ENCODE measurements around the gene PCDH9.

PCDH9 gene

DNA sequence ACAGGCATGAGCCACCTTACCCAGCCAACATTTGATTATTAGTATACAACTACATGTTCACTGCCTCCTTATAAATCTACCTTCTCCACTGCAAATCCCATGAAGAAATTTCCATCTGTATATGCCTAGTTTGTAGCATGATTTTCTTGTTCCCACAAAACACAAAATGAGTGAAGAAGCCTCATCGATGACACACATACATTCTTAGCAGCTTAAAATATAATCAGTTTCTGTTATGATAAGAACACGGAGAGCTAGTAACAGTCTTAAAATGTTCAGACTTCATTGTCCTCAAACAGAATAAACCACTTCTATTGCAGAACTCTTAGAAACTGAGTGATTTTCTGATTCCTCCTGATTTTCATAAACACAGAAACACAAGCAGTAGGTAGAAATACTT is 740.5 kb downstream of the PCDH9 start:
- Histone ChIP-seq H2AFZ (ENCODE audit: low read length) (no peak overlapping the region), H3F3A (ENCODE audit: low read depth) (no peaks in the 10 kb centered on the region), H3K9me3 (ENCODE audit: insufficient read depth, low read depth, low read length) (no peaks in the 10 kb centered on the region), H3K4me1 (ENCODE audit: insufficient read depth, low read length, poor library complexity, severe bottlenecking) (no peaks in the 10 kb centered on the region), H3K4me2 (ENCODE audit: low read depth, low read length, poor library complexity, severe bottlenecking) (no peak overlapping the region), H4K20me1 (ENCODE audit: insufficient read depth, low read length, poor library complexity, severe bottlenecking) (no peaks in the 10 kb centered on the region), H3K4me3 (ENCODE audit: low read length, poor library complexity, severe bottlenecking) (no peak overlapping the region), H3K9ac (ENCODE audit: low read depth, low read length, poor library complexity, severe bottlenecking) (no peak overlapping the region), H3K36me3 (ENCODE audit: insufficient read depth, low read length) (no peaks in the 10 kb centered on the region), H3K27me3 (ENCODE audit: insufficient read depth, low read length, poor library complexity, severe bottlenecking) (no peaks in the 10 kb centered on the region), H3K9me2 (replicated peaks; ENCODE audit: low read depth, low read length) (0 out of 2 replicates have a peak, but pooled peaks cover 4% of the 10 kb centered on the region), H3K79me2 (ENCODE audit: insufficient read depth, low read length) (no peaks in the 10 kb centered on the region)
- no peak for TF ChIP-seq EZH2phosphoT487 (IDR thresholded peaks at IDR 0.05; ENCODE audit: borderline replicate concordance)
- TF ChIP-seq, protein P1, sequence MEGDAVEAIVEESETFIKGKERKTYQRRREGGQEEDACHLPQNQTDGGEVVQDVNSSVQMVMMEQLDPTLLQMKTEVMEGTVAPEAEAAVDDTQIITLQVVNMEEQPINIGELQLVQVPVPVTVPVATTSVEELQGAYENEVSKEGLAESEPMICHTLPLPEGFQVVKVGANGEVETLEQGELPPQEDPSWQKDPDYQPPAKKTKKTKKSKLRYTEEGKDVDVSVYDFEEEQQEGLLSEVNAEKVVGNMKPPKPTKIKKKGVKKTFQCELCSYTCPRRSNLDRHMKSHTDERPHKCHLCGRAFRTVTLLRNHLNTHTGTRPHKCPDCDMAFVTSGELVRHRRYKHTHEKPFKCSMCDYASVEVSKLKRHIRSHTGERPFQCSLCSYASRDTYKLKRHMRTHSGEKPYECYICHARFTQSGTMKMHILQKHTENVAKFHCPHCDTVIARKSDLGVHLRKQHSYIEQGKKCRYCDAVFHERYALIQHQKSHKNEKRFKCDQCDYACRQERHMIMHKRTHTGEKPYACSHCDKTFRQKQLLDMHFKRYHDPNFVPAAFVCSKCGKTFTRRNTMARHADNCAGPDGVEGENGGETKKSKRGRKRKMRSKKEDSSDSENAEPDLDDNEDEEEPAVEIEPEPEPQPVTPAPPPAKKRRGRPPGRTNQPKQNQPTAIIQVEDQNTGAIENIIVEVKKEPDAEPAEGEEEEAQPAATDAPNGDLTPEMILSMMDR (conservative IDR thresholded peaks at IDR 0.05; ENCODE audit: low read length) = no peak

DNA sequence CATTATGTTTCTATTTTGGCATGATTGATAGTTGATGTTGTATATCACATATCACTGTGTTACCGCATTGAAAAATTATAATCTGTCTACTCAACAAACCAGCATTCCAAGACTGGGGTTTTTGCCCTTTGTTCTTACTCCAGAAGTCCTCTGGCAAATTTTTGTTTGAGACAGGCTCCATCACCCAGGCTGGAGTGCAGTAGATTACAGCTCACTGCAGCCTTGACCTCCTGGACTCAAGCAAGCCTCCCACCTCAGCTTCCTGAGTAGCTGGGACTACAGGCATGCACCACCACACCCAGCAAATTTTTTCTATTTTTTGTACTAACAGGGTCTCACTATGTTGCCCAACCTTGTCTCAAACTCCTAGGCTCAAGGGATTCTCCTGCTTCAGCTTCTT is 741.0 kb downstream of the PCDH9 start:
- Histone ChIP-seq H3K27me3 (ENCODE audit: insufficient read depth, low read length, poor library complexity, severe bottlenecking) (no peaks in the 10 kb centered on the region), H3K9ac (ENCODE audit: low read depth, low read length, poor library complexity, severe bottlenecking) (no peak overlapping the region), H3K4me1 (ENCODE audit: insufficient read depth, low read length, poor library complexity, severe bottlenecking) (no peaks in the 10 kb centered on the region), H3K4me3 (ENCODE audit: low read length, poor library complexity, severe bottlenecking) (no peak overlapping the region), H3K9me2 (replicated peaks; ENCODE audit: low read depth, low read length) (0 out of 2 replicates have a peak, but pooled peaks cover 4% of the 10 kb centered on the region), H4K20me1 (ENCODE audit: insufficient read depth, low read length, poor library complexity, severe bottlenecking) (no peaks in the 10 kb centered on the region), H3F3A (ENCODE audit: low read depth) (no peaks in the 10 kb centered on the region), H3K4me2 (ENCODE audit: low read depth, low read length, poor library complexity, severe bottlenecking) (no peak overlapping the region), H2AFZ (ENCODE audit: low read length) (no peak overlapping the region), H3K79me2 (ENCODE audit: insufficient read depth, low read length) (no peaks in the 10 kb centered on the region), H3K9me3 (ENCODE audit: insufficient read depth, low read depth, low read length) (no peaks in the 10 kb centered on the region), H3K36me3 (ENCODE audit: insufficient read depth, low read length) (no peaks in the 10 kb centered on the region)
- TF ChIP-seq, protein P1 (conservative IDR thresholded peaks at IDR 0.05; ENCODE audit: low read length) = no peak
- TF ChIP-seq EZH2phosphoT487 (IDR thresholded peaks at IDR 0.05; ENCODE audit: borderline replicate concordance) = no peak

DNA sequence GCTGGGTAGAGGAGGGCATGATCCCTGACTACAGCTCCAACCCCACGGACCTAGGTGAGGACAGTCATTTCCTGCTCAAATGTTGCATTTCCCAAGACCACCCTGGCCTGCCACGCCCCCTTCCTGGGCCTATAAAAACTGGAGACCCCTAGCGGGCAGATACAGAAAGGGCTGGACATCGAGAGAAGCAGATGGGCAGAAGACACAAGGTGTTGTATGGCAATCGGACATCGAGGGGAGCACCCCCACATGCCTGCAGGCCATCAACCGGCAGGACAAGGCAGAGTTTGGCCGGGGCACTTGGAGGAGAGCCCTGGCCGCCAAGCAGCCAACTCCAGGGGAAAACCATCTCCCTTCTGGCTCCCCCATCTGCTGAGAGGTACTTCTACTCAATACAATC is 746.4 kb downstream of the PCDH9 start:
- no peaks in the 10 kb centered on the region for H3K4me1 ChIP-seq (ENCODE audit: insufficient read depth, low read length, poor library complexity, severe bottlenecking)
- no peak for TF ChIP-seq EZH2phosphoT487 (IDR thresholded peaks at IDR 0.05; ENCODE audit: borderline replicate concordance)
- TF ChIP-seq, protein P1 (conservative IDR thresholded peaks at IDR 0.05; ENCODE audit: low read length) = no peak
- 0 out of 2 replicates have a peak, but pooled peaks cover 4% of the 10 kb centered on the region for H3K9me2 ChIP-seq (replicated peaks; ENCODE audit: low read depth, low read length)
- H3K9ac ChIP-seq (ENCODE audit: low read depth, low read length, poor library complexity, severe bottlenecking) = no peak overlapping the region
- no peaks in the 10 kb centered on the region for H3K9me3 ChIP-seq (ENCODE audit: insufficient read depth, low read depth, low read length)
- no peaks in the 10 kb centered on the region for H3K36me3 ChIP-seq (ENCODE audit: insufficient read depth, low read length)
- H3K27me3 ChIP-seq (ENCODE audit: insufficient read depth, low read length, poor library complexity, severe bottlenecking) = no peaks in the 10 kb centered on the region
- H4K20me1 ChIP-seq (ENCODE audit: insufficient read depth, low read length, poor library complexity, severe bottlenecking) = no peaks in the 10 kb centered on the region
- no peak overlapping the region for H2AFZ ChIP-seq (ENCODE audit: low read length)
- H3K79me2 ChIP-seq (ENCODE audit: insufficient read depth, low read length) = no peaks in the 10 kb centered on the region
- no peak overlapping the region for H3K4me3 ChIP-seq (ENCODE audit: low read length, poor library complexity, severe bottlenecking)
- H3F3A ChIP-seq (ENCODE audit: low read depth) = no peaks in the 10 kb centered on the region
- no peak overlapping the region for H3K4me2 ChIP-seq (ENCODE audit: low read depth, low read length, poor library complexity, severe bottlenecking)

All from Loucy (cell line).